GM21529 (cell line): Measurements from ENCODE around the gene TSPAN14.
A peak's percentile ranks its signal among the peaks of the same experiment; 100 is the strongest.

Source experiments
- ATAC-seq: cut with Tn5 transposase; IDR thresholded peaks from one replicate; pipeline ENCODE4 v1.9.1; 2021; ENCODE audit not compliant: unreplicated experiment

The TSPAN14 gene

DNA sequence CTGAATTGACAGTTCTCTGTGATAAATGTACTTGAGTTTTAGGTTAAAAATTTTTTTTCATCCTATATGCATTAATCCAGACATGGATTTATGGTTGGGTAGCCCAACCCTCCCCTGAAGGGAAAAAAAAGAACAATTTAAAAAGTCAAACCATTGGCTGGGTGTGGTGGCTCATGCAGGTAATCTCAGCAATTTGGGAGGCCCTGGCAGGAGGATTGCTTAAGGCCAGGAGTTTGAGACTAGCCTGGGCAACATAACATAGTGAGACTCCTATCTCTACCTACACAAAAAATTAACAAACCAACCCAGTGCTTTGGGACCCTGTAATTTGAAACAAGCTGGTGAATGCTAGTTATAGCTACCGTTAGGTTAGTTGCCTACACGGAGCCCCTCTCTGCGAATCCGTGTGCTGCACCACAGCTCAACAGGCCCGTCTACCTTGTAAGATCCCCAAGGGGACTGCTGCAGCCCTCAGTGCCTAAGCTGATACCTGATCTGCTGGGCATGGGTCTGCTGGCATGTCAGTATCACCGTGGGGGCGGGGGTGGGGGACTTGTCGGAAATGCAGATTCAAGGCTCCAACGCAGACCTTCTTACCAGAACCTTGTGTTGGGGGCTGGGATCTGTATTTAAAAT lies 32.8 kb downstream of the TSPAN14 start:
- no peak for ATAC-seq

GRCh38 chr10:80487421-80487785 lies 33.3 kb downstream of the TSPAN14 start:
- no peak for ATAC-seq

DNA sequence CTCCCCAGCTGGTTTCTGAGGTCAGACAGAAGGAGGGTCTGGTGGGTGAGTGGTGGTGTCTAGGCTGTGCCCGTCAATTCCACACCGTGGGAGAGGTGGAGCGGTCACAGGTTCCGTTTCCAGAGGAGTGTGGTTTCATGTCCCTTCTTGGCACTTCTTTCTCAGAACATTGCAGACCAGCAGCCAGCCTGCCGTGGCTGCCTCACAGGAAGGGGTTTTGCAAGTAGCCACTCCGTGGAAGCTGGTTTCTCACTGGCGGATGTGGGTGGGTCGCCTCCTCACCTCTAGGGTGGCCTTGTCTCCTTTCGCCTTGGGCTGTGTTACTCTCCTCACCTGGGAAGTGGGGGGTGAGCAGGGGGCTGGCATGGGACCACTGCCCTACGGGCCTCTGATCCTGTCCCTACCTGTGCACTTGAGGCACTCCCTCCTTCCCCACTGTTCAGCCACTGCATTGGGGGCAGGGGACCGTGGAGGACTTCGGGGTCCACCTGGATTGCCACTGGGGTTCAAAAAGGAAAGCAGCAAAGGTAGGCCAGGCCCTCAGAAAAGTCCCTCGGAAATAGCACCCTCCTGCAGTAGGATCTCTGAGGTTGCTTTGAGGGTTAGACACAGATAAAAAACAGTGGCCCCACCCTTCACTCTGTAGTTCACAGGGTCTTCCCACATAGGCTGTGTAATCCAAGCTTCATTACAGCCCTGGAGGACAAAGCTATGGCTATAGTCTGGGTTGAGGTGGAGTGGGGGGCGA lies 33.9 kb downstream of the TSPAN14 start:
- ATAC-seq: no peak

GRCh38 chr10:80488539-80489066 lies 34.5 kb downstream of the TSPAN14 start:
- no peak for ATAC-seq

GRCh38 chr10:80489371-80490112 lies 35.4 kb downstream of the TSPAN14 start:
- no peak for ATAC-seq

DNA sequence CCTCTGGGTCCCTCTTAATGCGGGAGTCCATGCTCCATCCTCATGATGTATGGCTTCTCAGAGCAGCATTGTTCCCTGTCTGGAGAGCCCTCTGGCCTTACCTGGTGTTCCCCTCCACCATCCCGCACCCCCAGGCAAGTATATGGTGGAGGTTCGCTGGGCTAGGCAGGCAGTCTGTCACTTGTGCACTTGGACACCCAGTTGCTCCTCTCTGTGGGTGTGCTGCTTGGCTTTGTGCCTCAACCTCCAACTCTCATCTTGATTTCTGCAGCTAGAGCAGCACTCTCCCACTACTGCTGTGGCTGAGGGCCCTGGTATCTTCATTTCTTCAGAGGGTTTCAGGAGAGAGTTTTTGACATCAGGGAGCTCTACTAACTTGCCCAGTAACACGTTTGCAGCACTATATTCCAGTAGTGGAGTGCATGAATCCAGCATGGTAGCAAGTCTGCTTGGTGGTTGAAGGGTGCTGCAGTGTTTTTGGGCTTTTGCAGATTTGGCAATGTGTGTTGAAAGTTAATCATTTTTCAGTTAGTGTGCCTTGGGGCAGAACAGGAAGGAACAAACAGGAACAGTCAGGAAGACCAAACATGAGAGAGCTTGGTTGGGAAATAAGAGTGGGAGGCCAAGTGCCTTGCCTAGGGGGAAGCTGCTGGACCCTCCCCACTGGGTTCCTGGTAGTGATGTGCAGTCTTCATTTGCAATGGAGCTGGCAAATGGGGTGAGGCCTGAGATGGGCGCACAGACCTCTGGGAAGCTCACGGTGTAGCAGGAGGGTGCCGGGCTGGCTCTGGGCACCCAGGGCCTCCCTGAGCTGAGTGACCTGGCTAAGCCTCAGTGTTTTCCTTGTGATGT lies 37.4 kb downstream of the TSPAN14 start:
- no peak for ATAC-seq

DNA sequence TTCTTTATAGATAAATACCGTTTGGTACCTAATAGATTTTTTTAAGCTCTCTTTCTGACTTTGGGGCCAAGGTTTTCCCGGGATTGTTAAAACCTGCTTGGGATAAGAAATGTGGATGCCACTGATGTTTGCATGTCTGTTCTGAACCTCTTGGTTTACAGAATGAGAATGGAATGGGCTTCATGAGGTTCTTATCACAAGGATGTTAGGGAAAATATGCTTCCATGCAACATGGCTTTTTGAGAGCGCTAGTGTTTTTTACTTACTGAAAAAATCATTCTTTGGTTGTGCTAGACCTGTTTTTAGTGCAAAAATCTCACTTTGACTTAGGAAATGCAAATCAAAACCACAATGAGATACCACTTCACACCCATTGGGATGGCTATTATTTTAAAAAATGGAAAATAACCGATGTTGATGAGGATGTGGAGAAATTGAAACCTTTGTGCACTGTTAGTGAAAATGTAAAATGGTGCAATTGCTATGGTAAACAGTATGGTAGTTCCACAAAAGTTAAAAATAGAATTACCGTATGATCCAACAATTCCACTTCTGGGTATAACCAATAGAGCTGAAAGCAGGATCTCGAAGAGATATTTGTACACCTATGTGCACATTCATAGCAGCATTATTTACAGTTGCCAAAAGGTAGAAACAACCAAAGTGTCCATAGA lies 38.9 kb downstream of the TSPAN14 start:
- ATAC-seq: peak; percentile 37

GRCh38 chr10:80493522-80494051 lies 39.5 kb downstream of the TSPAN14 start:
- ATAC-seq: peak; percentile 60

DNA sequence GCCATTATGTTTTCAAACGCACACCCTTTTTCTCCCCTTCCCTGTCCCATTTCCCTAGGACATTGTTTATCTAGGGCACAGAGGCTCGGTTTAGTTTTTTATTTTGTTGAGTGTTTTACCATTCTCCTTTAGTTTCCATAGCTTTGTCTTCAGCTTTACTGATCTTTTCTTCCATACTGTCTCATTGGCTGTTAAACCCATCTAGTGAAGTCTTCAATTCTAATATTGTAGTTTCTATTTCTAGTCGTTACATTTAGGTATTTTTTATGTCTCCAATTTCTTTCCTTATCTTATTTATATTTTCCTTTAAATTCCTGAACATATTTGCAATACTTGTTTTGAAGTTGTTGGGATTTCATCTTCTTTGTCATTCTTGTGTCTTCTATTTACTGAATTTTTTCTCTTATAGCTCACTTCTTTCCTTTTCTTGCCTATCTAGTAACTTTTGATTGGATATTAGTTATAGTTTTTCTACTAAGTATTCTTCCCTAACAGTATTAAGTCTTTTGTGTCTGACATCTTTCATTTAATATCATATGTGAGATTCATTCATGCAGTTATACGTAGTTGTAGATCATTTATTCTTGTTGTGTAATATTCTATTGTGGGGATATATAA lies 42.6 kb downstream of the TSPAN14 start:
- no peak for ATAC-seq

DNA sequence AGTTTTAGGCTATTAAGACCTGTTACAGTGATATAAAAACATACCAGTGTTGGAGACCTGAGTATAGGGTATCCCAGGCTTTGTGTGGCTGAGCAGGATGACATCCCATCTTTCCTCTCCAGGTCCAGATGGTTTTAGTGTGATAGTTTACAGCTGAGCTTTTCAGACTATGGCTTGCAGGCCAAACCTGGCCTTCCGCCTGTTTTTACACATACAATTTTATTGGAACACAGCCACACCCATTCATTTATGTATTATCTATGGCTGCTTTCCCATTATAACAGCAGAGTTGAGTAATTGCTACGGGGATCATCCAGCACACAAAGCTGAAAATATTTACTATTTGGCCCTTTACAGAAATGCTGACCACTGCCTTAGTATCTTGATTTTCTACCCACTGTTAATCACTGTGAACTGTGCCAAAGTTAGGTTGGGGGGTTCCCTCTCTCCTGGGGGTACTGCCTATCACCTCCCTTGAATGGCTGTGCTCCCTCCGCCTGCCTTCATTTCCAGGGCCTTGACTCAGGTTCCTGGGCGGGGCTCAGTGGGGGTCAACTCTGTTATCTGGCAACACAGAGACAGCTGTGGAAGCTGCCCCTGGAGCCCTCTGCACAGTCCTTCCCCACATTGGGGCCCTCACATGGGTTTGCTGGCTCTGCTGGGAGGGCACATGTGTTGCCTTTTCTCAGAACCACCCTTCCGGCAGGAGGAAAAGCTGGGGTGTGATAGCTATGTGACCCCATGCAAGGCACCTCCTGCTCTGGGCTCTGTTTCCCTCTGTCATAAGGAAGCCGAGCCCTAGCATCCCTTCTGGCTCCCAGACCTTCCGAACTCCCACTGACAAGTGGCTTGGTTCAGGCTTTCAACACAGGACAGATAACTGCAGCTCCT lies 43.3 kb downstream of the TSPAN14 start:
- ATAC-seq: no peak

GRCh38 chr10:80498078-80498832 lies 44.1 kb downstream of the TSPAN14 start:
- ATAC-seq: no peak

- ATAC-seq: no peak
Observed at GRCh38 chr10:80498833-80499741, 45.0 kb downstream of the TSPAN14 start.

- ATAC-seq: peak; percentile 63
Observed at GRCh38 chr10:80500572-80501380, 46.7 kb downstream of the TSPAN14 start.

DNA sequence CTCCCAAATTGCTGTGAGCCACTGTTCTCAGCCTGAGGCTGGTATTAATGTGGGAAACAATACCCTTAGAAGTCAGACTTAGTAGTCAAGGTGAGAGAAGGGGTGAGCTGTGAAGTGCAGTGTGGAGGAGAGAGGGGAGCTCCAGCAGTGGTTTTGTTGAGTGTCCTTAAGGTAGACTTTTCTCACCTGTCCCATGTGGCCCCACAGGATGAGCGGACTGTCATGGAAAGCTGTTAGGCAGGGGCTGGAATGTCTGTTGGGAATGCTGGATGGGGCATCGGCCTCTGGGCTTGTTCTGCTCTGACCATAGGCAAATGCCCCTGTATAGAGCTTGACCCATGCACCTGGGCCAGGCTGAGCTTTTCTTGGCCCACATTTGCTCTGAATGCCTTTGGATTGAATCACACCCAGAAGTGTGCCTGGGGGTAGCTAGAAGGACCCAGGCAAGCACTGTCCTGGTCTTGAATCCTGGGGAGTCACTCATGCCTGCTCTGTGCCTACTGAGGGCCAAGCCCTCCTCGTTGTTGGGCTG lies 47.3 kb downstream of the TSPAN14 start:
- ATAC-seq: no peak

GRCh38 chr10:80501913-80502521 lies 47.9 kb downstream of the TSPAN14 start:
- no peak for ATAC-seq
